SKM-1 (cell line): Measurements from ENCODE around the gene CERS6.
"Not testable (repeated sequence)": the region's sequence is repeated elsewhere in the genome, so short reads cannot be mapped to it uniquely, and the experiment has no call there.

Experiments used
- DNase-seq: peaks from one replicate; lab custom pipeline; 2025; ENCODE audit not compliant: unreplicated experiment; lab: John Stamatoyannopoulos, UW

Gene CERS6

GRCh38 chr2:168662651-168663208 lies 206.7 kb downstream of the CERS6 start:
- DNase-seq = no peak

GRCh38 chr2:168663993-168664392 lies 207.9 kb downstream of the CERS6 start:
- DNase-seq = no peak

- not testable (repeated sequence) for DNase-seq
Observed at GRCh38 chr2:168664715-168665114, 208.6 kb downstream of the CERS6 start.

- no peak for DNase-seq
Observed at GRCh38 chr2:168666339-168666738, 210.3 kb downstream of the CERS6 start.

- DNase-seq = no peak
Observed at GRCh38 chr2:168667156-168667555, 211.1 kb downstream of the CERS6 start.

GRCh38 chr2:168669151-168669550 lies 213.1 kb downstream of the CERS6 start:
- no peak for DNase-seq

GRCh38 chr2:168670478-168670877 lies 214.4 kb downstream of the CERS6 start:
- no peak for DNase-seq

GRCh38 chr2:168671932-168672331 lies 215.9 kb downstream of the CERS6 start:
- no peak for DNase-seq

- no peak for DNase-seq
Observed at GRCh38 chr2:168673265-168674189, 217.5 kb downstream of the CERS6 start.

- no peak for DNase-seq
Observed at GRCh38 chr2:168678153-168678853, 222.2 kb downstream of the CERS6 start.

- no peak for DNase-seq
Observed at GRCh38 chr2:168679081-168679480, 223.0 kb downstream of the CERS6 start.

GRCh38 chr2:168679741-168680310 lies 223.8 kb downstream of the CERS6 start:
- DNase-seq = no peak

GRCh38 chr2:168683996-168684395 lies 227.9 kb downstream of the CERS6 start:
- no peak for DNase-seq

- DNase-seq = no peak
Observed at GRCh38 chr2:168684921-168685599, 229.0 kb downstream of the CERS6 start.

- DNase-seq = no peak
Observed at GRCh38 chr2:168685600-168686451, 229.8 kb downstream of the CERS6 start.

- DNase-seq = no peak
Observed at GRCh38 chr2:168686452-168687191, 230.6 kb downstream of the CERS6 start.

- DNase-seq = no peak
Observed at GRCh38 chr2:168687314-168687713, 231.2 kb downstream of the CERS6 start.

GRCh38 chr2:168690381-168690885 lies 234.4 kb downstream of the CERS6 start:
- DNase-seq = no peak

GRCh38 chr2:168691221-168691620 lies 235.1 kb downstream of the CERS6 start:
- DNase-seq = no peak
